ENCODE measurements around the gene ENO4.

- TF ChIP-seq EP300 (IDR thresholded peaks at IDR 0.05) (no peak), CTCF (IDR thresholded peaks at IDR 0.05) (no peak), POLR2A (IDR thresholded peaks at IDR 0.05) (no peak)
These were observed 50.3 kb downstream of the ENO4 start for GRCh38 chr10:116899626-116900025.

Measured in ovary (tissue), 3 donors.